ENCODE data around the gene WASF2.
"Not testable (repeated sequence)": the region's sequence is repeated elsewhere in the genome, so short reads cannot be mapped to it uniquely, and the experiment has no call there.

The WASF2 gene, protein sequence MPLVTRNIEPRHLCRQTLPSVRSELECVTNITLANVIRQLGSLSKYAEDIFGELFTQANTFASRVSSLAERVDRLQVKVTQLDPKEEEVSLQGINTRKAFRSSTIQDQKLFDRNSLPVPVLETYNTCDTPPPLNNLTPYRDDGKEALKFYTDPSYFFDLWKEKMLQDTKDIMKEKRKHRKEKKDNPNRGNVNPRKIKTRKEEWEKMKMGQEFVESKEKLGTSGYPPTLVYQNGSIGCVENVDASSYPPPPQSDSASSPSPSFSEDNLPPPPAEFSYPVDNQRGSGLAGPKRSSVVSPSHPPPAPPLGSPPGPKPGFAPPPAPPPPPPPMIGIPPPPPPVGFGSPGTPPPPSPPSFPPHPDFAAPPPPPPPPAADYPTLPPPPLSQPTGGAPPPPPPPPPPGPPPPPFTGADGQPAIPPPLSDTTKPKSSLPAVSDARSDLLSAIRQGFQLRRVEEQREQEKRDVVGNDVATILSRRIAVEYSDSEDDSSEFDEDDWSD

DNA sequence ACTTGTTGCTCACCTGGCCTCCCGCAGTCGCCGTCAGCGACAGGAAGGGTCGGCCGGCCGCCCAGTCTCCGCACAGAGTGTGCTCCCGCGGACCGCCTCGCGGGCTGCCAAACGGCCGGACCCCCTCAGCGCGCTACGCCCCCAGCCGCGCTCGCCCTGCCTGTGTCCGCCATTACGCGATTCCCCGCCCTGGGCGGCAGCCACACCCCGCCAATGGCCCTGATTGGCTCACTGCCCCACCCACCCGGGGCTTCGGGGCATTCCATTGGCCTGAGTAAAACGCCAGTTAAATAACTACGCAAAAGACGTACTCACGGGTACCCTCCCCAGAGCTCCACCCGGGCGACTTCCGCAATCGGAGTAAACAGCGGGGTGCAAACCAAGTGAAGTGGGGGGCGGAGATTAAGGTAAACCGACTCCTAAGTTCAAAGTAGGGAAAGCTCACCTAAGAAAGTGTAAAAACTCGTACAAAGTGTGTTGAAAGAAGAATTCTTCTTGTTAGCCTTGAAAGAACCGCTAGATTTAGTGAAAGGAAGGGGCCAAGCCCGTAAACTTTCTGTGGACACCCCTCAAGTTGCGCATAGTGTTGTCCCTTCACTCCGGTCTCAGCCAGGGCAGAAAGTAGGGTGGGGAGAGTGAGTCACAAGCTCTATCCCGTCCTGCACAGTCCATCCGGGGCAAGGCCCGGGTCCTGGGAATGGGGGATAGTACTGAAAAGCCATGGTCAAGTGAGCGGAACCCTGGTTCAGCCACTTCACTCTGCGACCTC lies at the start of gene WASF2:
TSS of gene WASF2 (minus strand) at position 195 of the 769 bp plus-strand sequence. CDS start 61,277 bp downstream, outside the sequence.
- DNase-seq (ENCODE audit: low read depth in 2 of 2), result peak; percentile 95

DNA sequence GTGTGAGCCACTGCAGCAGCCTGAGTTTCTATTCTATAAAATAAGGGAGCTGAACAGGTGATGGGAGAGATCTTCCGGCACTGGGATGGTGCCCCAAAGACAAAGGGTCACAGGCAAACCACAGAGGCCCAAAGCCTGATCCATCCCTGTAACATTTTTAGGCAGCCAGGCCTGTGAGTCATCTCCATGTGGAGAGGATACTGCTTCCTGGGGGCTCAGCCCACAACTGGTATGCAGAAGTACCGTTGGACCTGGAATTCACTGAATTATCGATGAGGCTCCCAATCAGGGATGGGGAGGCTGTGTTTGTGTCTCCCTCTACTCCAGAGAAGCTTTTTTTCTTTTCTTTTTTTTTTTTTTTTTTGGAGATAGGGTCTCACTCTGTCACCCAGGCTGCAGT lies 48.8 kb upstream of the WASF2 start:
- DNase-seq (ENCODE audit: low read depth in 2 of 2), result no peak

DNA sequence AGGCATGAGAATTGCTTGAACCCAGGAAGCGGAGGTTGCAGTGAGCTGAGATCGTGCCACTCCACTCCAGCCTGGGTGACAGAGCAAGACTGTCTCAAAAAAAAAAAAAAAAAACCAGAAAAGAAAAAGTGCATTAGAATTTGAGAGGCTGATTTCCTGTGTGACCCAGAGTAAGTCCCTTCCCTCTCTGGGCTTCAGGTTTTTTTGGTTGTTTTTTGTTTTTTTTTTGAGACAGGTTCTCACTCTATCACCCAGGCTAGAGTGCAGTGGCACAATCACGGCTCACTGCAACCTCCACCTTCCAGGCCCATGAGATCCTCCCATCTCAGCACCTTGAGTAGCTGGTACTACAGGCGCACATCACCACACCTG lies 48.3 kb upstream of the WASF2 start:
- DNase-seq (ENCODE audit: low read depth in 2 of 2), result not testable (repeated sequence)

DNA sequence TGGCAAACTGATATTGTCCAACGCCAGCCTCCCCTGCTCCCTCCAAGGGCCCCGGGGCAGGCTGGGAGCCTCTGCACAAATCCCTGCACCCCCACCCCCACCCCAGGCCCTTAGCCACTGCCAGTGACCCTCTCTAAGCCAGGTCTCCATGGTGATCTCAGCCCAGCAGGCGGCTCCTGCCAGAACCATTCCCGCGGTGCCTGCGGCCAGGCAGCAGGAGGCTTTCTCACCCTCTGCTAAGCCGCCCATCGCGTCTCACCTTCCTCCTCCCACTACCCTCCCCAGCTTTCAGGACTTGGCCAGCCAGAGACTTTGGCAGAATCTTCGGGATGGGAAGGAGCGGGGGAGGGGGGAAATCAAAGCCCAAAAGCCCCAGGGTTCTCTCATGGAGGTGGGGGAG lies 46.8 kb upstream of the WASF2 start:
- no peak for DNase-seq (ENCODE audit: low read depth in 2 of 2)

DNA sequence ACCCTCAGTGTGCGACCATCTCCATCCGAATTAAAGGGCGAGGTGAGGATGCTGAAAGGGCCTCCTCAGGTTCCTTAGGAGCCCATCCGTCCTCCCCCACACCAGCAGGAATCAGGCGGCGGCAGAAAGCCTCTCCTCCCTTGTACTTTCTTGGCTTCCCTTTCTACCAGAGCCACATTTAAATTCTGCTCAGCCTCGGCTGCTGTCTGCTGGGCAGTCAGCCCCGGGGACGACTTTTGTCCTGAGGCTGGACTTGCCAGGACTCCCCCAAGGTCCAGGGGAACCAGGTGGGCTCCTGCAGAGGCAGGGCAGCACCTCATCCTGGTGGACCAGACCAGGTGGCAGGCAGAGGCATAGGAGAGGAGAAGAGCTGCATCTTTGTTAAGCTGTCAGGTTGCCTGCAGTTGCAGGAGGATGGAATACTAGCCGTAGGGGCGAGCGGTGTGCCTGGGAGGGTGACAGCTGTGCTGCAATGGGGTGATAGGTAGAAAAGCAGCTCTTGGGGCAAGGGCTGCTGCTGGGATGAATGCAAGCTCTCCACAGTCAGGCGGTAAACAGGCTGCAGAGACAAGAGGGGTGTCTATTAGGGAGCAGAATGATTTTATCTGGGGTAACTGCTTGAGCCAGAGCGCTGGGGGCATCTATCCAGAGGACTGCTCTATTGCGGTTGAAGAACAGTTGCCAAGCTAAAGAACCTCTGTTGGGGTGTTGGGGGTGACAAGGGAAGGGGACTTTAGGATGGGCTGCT lies 46.2 kb upstream of the WASF2 start:
- DNase-seq (ENCODE audit: low read depth in 2 of 2), result no peak

DNA sequence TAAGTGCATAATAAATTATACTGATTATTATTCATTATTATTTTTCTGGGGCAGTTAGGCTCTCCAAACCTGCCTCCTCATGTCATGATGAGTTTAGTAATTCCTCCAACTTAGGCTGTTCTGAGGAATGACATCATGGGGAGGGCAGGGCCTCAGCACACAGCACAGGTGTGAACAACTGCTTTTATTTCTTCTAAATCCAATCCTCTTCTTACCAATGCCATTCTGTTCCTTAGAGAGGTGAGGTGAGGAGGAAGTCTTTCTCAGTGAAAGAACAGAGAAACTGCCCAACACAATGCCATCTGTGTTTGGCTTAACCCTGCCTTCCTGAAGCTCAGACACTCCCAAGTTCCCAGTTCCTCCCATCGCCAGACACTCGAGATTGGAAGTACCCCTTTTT lies 45.4 kb upstream of the WASF2 start:
- no peak for DNase-seq (ENCODE audit: low read depth in 2 of 2)

DNA sequence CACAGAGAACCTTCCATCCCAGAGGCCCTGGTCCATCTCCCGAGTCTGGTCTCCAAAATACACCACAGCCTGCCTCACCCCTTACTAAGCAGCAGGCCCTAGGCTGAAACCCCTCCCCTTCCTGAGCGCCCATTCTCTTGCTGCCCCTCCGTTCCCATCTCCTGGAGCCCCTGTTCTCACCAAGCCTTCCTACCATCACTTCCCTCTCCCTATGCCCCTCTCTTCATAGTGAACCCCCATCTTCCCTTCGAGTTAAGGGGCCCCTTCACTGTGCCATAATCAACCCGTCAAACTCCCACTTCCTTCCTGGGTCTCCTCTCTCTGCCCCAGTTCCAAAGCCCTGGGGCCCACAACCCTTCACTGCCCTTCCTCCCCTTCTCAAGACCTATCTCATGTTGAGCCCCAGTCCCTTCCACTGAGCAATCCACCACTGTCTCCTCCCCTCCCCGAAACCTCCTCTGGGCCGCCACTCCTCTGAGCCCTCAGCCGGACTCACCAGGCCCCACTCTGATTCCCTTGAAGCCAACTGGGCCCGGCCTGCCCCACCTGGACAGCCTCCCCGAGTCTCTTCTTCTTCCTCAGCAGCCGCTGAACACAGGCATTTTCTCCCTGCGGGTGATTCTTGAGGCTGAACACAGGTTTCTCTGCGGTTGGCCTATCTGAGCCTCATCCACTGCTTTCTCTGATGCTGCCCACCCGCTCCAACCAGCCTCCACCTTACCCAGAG lies 42.2 kb upstream of the WASF2 start:
- DNase-seq (ENCODE audit: low read depth in 2 of 2), result no peak

DNA sequence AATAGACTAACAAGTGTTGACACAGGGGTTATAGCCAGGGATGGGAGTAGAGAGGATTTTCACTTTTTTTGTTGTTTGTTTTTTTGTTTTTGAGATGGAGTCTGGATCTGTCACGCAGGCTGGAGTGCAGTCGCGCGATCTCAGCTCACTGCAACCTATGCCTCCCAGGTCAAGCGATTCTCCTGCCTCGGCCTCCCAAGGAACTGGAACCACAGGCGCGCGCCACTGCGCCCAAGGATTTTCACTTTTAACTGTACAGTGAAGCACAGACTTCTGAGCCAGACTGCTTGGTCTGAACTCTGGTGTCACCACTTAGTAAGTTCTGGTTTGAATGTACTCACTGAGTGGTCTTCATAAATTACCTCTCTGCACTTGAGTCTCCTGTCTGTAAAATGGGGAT lies 40.2 kb upstream of the WASF2 start:
- DNase-seq (ENCODE audit: low read depth in 2 of 2), result no peak

DNA sequence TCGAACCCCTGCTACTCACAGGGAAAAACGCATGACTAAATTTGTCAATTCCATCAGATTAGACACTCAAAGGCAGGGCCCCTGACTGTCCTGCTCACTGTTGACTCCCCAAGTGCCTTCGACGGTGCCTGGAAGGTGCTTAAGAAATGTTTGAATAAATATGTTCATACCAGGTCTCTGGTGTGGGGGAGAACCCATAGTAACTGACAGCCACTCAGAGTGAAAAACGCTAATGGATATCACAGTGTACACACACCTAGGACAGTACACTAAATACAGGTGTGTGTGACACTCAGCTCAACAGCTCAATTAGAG lies 39.7 kb upstream of the WASF2 start:
- DNase-seq (ENCODE audit: low read depth in 2 of 2), result no peak

DNA sequence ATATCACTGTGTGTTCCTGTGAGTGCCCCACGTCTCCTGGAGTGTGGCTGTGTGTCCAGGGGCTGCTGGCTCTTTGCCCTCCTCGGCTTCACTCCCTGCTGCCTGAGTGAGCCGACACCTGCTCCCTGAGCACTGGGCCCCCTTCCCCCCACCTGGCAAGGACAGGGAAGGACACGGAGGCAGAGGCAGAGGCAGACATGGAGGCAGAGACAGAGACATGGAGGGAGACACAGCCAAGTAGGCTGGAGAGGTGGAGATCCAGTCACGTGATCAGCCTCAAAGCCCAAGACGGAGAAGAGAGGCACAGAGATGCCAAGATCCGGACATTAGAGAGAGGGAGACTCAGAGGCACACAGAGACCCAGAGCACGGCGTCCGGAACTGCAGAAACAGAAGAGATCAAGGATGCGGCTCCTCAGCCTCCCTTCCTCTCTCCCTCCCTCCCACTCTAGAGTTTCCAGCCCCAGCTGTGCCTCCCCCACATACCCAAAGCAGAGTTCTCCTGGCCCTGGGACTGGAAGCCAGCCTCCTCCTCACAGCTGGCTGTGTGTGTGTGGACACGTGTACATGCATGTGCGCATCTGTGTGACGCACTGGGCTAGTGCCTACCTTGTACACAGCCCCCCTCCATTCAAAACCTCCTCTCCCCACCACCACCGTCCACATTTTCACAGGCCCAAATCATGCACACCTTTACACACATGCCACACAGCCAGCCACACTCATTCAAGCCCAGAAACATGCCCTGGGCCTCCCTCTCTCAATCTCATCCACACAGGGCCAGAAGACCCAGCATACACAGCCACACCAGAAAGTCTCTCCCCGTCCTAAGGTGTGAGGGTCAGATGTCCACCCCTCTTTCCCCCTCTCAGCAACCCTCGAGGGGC lies 39.1 kb upstream of the WASF2 start:
- DNase-seq (ENCODE audit: low read depth in 2 of 2), result no peak

DNA sequence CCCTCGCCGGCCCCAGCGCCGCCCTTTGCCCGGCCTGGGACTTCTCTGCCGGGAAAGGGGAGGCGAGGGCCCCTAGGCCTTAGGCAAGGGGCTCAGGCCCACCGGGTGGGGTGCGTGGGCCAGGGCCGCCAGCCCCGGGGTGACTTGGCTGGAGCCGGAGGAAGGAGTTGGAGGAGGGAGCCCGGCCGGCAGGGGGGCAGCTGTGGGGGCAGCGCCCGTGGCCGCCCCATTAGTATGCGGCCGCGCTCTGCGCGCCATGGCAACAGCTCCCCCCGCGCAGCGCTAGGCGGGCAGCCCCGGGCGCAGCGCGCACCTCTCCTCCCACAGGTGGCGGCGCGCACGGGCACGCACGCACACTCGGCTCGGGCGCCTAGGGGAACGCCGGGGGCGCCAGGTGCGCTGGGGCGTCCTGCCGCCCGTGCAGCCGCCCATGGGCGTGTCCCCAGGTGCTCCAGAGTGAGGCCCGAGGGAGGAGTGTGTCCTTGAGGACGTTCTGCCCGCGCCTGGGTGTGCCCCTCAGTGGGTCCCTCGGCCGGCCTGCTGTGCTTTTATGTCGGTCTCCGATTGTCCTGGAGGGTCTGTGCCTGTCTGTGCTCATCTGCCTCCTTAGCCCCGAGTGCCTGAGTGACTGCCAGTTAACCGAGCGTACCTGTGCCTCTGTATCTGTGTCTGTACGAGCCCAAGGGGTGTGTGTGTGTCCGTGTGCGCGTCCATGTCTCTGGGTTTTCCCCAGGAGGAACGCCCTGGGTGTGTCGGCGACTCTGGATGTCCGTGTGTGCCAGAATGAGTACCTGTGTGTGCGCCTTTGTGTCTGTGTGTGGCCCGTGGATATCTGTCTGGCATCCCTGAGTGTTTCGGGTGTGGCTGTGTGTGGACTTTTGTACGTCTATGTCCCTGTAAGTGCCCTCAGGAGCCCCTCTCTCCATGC lies 38.2 kb upstream of the WASF2 start:
- no peak for DNase-seq (ENCODE audit: low read depth in 2 of 2)

DNA sequence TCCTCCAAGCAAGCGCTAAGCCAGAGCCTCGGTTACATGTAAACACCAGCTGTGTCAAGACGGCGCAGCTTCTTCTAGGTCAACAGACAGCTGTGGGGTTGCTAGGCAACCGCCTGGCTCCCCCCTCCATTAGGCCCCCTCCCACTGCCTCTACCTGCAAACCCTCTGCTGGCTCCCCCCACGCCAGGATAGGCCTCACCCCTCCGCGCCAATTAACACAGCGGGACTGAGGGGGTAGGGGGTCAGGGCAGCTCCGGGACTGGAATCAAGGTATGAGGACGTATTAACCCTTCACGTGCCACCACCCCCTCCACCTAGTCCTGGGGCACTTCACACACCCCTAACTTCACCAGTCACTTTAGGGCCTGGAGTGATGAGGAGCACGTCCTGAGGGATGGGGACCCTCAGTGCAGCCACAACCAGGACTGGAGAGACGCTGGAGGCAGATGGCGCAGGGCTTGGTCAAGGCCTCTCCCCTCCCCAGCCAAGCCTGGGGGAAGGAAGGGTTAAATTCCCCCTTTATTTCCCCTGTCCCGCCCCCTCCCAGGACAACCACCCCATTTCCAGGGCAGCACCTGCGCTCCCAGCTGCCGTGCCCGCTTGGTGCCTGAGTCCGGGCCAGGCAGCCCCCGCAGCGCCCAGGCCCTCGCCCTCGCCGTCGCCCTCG lies 37.4 kb upstream of the WASF2 start:
- no peak for DNase-seq (ENCODE audit: low read depth in 2 of 2)

DNA sequence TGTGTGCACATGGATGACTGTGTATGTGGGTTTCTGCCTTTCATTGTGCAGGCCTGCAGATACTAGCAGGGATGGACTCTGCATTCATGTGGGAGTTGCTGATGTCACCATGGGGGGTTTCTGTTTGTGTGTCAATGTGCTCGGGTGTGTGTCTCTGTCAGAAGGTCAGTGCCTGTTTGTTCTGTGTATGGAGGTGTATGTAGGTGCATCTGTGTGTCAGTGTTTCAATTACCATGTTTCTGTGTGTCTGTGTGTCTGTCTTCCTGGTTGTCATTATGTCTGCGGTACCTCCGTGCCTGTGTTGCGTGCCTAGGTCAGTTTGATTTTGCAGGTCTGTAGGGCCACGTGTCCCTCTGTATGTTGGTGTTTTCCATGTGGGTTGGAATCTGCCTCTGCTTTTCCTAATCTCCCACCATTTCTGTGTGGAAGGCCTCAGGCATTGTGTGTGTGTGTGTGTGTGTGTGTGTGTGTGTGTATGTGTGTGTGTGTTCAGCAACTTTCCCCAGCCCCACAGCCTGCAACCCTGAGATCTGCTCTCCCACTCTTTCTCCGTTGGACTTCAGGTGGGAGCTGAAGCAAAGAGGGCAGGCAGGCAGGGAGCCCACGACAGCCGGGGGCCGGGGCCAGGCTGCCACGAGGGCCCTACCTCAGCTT lies 36.7 kb upstream of the WASF2 start:
- DNase-seq (ENCODE audit: low read depth in 2 of 2), result no peak

DNA sequence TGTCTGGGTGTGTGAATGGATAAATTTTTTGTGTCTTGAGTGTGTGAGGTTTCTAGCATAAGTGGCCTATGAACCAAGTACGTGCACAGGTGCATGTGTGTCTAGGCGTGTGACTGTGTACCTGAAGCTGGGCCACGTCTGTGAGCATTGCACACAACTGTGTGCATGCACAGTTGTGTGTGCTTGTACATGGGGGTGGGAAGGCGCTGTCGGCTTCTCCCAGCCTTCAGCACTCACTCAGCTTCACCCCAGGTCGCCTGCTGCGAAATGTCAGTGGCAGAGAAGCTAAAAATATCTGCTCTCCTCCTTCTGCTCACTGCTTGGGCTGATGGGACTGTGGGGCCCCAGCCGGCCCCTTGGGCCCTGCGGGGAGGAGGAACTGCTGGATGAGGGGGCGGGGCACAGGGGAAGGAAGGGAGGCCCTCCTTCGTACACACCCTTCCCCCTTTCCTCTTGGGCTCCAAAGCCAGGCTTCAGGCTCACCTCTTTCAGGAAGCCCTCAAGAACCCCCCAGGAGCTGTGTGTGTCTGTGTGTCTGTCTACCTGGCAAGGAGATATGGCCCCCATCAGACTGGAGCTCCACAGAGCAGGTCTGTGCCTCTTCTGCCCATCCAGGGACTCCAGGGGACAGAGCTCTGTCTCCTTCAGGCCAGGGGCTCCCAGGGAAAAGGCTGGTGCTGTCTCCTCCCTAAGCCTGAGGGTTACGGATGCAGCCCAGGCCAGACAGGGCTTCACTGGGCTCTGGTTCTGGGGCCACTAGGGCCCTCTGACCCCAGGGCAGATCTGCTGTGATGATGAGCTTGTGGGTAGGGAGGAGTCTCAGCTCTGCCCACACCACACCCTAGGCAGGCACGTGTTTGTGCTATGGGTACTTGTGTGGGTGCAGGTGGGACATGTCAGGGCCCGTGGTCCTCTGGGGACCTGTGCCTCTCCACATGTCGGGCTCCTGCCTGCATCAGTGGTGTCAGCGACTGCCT lies 35.6 kb upstream of the WASF2 start:
- DNase-seq (ENCODE audit: low read depth in 2 of 2), result peak; percentile 57 to 58

DNA sequence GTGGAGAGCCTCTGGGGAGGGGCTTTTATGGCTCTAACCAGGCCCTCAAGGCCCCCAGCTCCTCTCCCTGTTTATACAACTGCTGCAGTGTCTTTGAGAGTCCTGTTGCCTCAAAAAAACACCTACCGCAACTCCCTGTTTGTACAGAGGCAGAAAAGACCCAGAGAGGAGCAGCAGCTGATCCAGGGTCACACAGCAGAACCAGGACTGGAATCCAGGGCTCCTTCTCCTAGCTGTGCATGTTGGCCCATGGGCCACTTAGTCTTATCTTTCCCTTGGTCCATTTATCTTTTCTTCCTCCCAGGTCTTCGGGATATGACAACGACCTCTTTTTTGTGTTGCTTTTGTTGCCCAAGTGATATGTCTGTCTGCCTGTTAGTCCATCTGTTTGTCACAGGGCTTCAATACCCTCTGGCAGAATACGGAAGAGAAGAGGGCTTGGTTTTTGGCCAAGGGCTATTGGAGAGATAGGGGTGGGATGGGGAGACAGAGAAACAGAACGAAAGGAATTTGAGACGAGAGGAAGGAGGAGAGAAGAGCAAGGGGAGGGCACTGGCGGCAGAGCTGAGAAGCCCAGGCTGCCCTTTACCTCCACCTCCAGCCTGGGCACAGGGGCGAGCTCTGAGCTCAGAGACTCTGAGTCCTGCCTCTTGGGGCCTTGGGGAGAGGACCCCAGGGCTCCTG lies 33.5 kb upstream of the WASF2 start:
- DNase-seq (ENCODE audit: low read depth in 2 of 2), result no peak

DNA sequence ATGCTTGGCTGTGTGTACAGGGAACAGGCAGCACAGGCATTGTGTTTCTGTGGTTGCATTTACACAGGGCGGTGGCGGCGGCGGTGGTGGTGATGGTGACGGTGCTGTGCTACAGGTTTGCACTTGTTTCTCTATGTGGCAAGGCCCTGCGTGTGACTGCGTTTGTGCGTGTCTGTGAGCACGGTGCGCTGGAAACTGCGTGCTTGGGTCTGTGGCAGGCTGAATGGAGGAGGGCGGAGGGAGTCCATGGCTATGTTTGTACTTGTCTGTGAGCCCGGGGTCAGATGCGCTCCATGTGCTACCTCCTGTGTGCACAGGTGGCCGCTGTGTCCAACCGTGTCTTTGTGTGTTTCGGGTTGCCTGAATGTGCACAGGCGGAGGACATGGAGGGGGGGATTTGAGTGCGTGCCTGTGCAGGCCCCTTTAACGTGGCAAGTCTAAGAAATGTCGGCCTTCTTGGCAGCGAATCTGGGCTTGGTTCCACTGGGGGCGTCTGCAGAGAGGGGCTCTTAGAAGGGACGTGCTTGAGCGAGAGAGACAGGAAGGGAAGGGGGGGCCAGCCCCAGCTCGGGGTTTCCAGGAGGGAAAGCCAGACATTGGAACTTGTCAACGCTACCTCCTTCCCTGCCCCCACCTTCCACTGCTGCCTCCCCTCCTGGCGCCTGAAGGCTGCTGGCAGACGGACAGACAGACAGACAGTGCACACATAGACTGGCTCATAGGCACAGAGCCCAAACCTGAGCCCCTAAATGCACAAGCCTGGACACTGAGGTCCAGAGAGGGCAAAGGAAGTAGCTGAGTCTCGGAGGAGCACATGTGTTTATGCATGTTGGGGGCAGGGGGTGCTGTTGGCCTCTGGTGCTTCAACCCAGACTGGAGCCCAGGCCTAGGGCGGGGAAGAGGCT lies 32.7 kb upstream of the WASF2 start:
- peak; percentile 60 to 71 for DNase-seq (ENCODE audit: low read depth in 2 of 2)
